NOMO-1 treated with DMSO at 0.1 percent for 48 hours (cell line): ENCODE measurements around the gene GATAD2A.
"Not testable (repeated sequence)": the region's sequence is repeated elsewhere in the genome, so short reads cannot be mapped to it uniquely, and the experiment has no call there.

Source experiments
- DNase-seq: peaks from one replicate; lab custom pipeline; 2025; ENCODE audit not compliant: unreplicated experiment; lab: John Stamatoyannopoulos, UW

GATAD2A gene

GRCh38 chr19:19387108-19387507, 18.4 kb upstream of the GATAD2A start:
- no peak for DNase-seq

- DNase-seq, result no peak
Observed at GRCh38 chr19:19388568-19389555, 16.6 kb upstream of the GATAD2A start.

DNA sequence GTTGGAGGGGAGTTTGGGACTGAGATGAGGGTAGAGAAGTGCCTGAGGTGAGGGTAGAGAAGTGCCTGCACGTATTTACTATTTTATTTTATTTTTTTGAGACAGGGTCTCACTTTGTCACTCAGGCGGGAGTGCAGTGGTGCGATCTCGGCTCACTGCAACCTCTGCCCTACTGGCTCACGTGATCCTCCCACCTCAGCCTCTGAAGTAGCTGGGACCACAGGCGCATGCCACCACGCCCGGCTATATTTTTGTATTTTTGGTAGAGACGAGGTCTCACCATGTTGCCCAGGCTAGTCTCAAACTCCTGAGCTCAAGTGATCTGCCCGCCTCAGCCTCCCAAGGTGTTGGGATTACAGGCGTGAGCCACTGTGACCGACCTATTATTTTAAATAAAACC, 15.8 kb upstream of the GATAD2A start:
- DNase-seq, result not testable (repeated sequence)

DNA sequence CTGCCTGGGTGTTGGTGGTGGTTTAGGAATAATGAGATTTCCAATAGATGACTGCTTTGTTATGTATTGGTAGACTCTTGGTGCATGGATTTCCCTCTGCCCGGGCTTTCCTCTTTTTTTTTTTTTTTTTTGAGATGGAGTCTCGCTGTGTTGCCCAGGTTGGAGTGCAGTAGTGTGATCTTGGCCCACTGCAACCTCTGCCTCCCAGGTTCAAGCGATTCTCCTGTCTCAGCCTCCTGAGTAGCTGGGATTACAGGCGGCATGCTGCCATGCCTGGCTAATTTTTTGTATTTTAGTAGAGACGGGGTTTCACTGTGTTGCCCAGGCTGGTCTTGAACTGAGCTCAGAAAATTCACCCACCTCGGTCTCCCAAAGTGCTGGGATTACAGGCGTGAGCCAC, 11.1 kb upstream of the GATAD2A start:
- DNase-seq, result not testable (repeated sequence)

- DNase-seq, result no peak
Observed at GRCh38 chr19:19399733-19400433, 5.6 kb upstream of the GATAD2A start.

- DNase-seq, result peak; percentile 67
Observed at GRCh38 chr19:19402656-19403372, 2.7 kb upstream of the GATAD2A start.

GRCh38 chr19:19403373-19403901, 2.0 kb upstream of the GATAD2A start:
- peak; percentile 27 for DNase-seq

DNA sequence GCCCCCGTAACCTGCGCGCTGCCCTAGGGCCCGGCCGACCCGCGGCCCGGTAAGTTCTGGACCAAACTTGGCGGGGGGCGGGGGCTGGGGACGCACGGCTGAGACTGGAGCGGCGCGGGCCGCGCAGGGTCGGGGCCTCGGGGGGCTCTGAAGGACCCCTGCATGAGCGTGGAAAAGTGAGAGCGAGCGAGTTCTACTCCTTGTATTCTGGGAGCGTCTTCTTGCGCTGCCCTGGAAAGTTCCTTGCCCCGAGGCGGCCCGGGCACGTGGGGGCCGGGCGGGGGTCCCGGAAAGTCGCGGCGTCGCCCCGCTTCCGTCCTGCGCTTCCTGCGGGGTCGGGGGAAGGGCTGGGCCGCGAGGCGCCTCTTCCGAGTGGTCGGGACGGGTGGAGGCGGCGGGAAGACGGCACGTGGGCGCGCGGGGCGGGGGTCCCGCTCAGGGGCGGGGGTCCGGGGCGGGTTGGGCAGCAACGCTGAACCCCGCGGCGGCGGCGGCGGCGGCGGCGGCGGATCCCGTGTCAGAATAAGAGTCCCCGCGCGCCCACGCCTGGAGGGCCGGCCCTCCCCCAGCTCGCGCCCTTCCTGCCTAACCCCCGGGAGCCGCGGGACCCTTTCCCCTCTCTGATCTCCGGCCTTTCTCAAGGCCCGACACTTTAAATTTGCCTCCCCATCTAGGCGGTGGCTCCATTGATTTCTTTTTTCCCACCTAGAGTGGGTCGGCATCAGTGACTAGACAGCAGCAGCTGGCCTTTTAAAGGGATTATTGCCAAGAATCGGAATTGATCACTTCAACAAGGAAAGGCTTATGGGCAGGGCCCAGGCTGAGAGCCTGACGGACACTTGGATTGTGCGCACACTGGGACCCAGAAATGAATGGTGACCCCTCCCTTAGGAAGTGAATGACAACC, 749 bp downstream of the GATAD2A start:
- DNase-seq, result peak; percentile 13

DNA sequence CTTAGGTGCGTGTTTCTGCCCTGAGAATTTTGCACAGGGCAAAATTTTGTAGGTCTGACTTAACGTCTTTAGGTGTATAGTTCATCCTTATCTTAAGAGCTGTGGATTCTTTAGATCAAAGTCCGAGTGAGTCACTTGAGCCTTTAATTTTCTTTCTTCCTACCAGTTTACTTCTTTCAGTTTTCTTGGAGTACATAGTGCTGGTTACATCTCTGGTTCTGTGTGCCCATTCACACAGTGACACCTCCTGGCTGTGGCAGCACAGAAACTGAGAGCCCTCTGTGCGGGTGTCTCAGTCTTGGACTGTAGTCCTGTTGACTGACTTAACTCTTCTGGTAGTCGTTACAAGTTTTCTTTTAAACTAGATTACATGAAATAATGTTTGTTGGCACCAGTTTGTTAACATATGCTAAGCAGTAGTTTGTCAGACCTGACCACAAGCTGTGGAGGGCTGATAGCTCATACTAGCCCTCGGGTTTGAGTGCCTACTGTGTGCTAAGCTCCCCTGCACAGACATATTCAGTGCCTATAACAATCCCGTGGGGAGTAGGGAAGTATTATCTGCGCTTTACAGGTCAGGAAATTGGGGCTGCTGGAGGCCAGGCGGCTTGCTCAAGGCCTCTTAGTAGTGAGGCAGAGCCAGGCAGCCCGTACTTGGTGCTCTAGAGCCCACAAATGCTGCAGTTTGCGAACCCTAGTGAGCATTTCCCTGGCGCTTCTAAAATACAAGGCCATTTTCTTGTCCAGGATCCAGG, 1.6 kb downstream of the GATAD2A start:
- DNase-seq, result peak; percentile 64

GRCh38 chr19:19407633-19407930, 2.1 kb downstream of the GATAD2A start:
- DNase-seq, result no peak

GRCh38 chr19:19409205-19409604, 3.7 kb downstream of the GATAD2A start:
- no peak for DNase-seq

GRCh38 chr19:19409631-19410030, 4.2 kb downstream of the GATAD2A start:
- no peak for DNase-seq

- DNase-seq, result no peak
Observed at GRCh38 chr19:19410553-19411550, 5.4 kb downstream of the GATAD2A start.

GRCh38 chr19:19416280-19416679, 10.8 kb downstream of the GATAD2A start:
- no peak for DNase-seq

DNA sequence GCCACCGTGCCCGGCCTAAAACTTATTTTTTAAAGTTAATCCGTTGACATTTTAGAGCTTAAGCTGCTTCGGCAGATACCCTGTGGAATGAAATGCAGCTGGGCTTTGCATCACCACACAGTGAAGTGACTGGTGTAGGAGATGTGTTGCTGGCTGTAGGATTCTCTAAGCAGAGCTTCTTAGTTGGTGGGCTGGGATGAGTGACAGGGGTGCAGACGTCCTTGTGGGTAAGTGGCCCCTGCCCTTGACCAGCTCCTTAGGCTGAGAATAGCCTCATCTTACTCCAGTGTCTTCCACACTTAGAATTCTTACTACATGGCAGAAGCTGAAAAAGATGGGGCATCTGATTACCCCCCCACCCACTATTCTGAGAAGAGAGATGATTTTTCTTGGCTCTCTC, 11.6 kb downstream of the GATAD2A start:
- DNase-seq, result no peak

DNA sequence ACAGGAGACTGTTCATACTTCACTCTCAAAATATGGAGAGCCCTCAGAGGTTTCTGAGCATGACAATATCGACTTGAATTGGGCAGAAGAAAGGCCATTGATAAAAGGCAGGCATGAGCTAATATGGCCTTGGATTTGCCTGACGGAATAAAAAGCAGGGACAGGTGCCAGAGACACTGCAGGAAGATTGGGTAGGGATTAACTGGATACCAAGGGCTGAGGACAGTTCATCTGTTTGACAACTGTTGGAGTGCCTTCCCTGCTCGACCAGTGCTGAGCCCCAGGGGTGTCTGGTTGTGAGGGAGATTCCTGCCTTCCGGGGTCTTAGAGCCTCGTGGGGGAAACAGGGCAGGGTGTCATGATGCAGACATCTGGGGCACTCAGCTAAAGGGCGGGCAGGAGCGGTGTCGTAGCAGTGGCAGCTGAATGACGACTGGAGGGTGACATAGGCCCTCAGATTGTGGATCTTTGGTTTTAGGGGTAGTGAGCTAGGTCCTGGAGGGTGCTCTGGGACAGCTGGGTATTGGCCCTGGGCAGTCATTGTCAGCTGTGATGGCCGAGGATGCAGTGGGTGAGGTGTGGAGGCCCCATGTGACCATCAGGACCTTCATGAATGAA, 12.3 kb downstream of the GATAD2A start:
- DNase-seq, result no peak

- DNase-seq, result no peak
Observed at GRCh38 chr19:19418555-19419260, 13.2 kb downstream of the GATAD2A start.
